Neutrophil (primary cell): ENCODE measurements around the gene TRIM58.

Source experiments
- H3K27ac ChIP-seq: fragments of 200-600 bp; sonication (generic); 2 replicates; pipeline ENCODE4 v1.5.1; 2016; ENCODE audit warnings: mild to moderate bottlenecking, moderate library complexity
- H3K27me3 ChIP-seq: fragments of 200-600 bp; sonication (generic); 2 replicates; pipeline ENCODE4 v1.6.0; 2016; ENCODE audit warnings: mild to moderate bottlenecking
- H3K36me3 ChIP-seq: fragments of 200-600 bp; sonication (generic); 2 replicates; pipeline ENCODE4 v1.5.1; 2017
- H3K4me1 ChIP-seq, 2 experiments: fragments of 200-600 bp in 1 of 2; sonication (generic) in 1 of 2; 1 replicate in 1 of 2; 2 replicates in 1 of 2; pipeline versions ENCODE4 v1.5.1 to v1.6.1; 2013 to 2016; ENCODE audit warnings: low read depth in 1 of 2, low read length in 1 of 2, mild to moderate bottlenecking in 1 of 2, moderate library complexity in 1 of 2; ENCODE audit not compliant: control insufficient read depth in 1 of 2, insufficient read depth in 1 of 2
- H3K4me3 ChIP-seq, 2 experiments: fragments of 200-600 bp in 1 of 2; sonication (generic) in 1 of 2; 1 replicate in 1 of 2; 2 replicates in 1 of 2; pipeline ENCODE4 v1.5.1; 2013 to 2016; ENCODE audit warnings: low read depth in 1 of 2, low read length in 1 of 2, mild to moderate bottlenecking in 1 of 2, moderate library complexity in 1 of 2
- H3K9me3 ChIP-seq: fragments of 200-600 bp; sonication (generic); 2 replicates; pipeline ENCODE4 v1.5.1; 2016
- TF ChIP-seq, protein P1 (sequence below): fragments of 200-600 bp; sonication (generic); IDR thresholded peaks from 2 replicates; pipeline ENCODE4 v1.5.1; 2016; ENCODE audit warnings: antibody characterized with exemption

Gene TRIM58

DNA sequence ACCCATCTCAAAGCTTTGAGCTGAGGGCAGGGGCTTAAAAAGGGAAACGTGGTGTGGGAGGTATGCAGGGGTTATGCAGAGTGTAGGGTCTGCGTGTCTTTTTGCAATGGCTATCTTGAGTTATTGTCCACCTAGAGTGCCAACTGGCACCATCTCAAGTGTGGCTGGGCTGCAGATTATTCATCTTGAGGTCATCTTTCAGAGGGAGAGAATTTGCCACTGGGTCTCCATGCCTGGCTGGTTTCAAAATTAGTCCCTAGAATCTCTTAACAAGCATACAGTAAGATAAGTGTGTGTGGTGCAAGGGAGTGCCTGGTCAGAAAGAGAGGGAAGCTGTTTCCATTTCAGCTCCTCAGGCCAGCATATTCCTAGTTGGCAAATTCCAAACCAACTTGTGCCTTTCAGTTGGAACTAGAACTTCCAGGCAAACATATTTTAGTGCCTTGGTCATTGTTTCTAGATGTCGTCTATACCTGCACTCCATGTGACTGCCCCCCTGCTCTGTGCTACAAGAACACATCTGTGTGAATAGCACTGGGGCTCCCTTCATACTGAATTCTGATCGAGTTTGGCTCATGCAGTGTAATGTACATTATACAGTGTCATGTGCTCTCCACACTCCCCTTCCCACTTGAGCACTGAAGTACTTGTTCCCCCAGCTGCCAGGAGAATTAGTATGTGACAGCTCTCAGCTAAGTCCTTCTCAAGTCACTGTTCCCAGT lies 58.1 kb downstream of the TRIM58 start:
- no peaks in the 10 kb centered on the region for H3K27me3 ChIP-seq
- H3K27ac ChIP-seq, result no peak overlapping the region
- H3K36me3 ChIP-seq, result no peaks in the 10 kb centered on the region
- TF ChIP-seq, protein P1, sequence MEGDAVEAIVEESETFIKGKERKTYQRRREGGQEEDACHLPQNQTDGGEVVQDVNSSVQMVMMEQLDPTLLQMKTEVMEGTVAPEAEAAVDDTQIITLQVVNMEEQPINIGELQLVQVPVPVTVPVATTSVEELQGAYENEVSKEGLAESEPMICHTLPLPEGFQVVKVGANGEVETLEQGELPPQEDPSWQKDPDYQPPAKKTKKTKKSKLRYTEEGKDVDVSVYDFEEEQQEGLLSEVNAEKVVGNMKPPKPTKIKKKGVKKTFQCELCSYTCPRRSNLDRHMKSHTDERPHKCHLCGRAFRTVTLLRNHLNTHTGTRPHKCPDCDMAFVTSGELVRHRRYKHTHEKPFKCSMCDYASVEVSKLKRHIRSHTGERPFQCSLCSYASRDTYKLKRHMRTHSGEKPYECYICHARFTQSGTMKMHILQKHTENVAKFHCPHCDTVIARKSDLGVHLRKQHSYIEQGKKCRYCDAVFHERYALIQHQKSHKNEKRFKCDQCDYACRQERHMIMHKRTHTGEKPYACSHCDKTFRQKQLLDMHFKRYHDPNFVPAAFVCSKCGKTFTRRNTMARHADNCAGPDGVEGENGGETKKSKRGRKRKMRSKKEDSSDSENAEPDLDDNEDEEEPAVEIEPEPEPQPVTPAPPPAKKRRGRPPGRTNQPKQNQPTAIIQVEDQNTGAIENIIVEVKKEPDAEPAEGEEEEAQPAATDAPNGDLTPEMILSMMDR, result no peak
- H3K4me1 ChIP-seq, result no peaks in the 10 kb centered on the region
- H3K4me3 ChIP-seq, result no peak overlapping the region
- H3K9me3 ChIP-seq, result no peaks in the 10 kb centered on the region

DNA sequence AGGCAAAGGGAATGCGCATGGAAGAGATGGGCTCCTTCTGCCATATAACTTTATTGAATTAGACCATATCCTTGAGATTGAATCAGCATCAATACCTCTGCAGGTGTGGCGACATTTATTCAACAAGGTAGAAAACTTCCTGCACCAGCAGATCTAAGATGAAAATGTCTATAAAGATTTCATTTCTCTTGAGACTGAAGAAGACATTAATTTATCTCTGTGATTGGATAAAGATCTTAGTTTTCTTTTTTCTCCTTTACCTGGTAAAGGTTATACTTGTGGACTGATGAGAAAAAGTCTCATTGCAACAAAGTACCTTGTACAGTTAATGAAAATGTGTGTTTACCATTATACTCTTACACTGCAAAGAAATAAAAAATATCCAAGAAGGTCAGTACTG lies 63.0 kb downstream of the TRIM58 start, which contains the start of gene OR2T8:
Gene OR2T8 (plus strand): TSS at position 301 of the 400 bp plus-strand sequence. CDS start 766 bp downstream, outside the sequence.
- H3K9me3 ChIP-seq, result no peaks in the 10 kb centered on the region
- H3K36me3 ChIP-seq, result no peaks in the 10 kb centered on the region
- no peaks in the 10 kb centered on the region for H3K27me3 ChIP-seq
- no peak within 1 kb of the TSS for H3K27ac ChIP-seq
- TF ChIP-seq, protein P1, result no peak
- no peaks in the 10 kb centered on the region for H3K4me1 ChIP-seq
- no peak within 1 kb of the TSS for H3K4me3 ChIP-seq

DNA sequence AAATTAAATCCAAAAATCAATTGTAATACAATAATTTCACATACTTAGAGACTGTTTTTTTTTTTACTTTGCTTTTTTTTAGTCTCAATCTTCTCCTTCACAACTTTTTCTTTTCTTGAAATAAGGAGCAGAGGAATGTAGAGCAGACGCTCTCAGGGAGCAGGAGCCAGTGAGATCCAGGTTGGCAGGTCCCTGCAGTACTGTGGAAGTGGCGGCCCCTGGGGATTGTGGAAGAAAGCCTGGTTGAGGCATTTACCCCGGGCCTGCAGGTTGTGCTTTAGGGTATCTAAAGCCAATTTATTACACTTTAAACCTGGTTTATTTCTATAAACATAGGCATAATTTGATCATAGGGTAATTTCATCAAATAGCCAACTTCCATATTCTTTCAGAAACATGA lies 67.0 kb downstream of the TRIM58 start:
- no peaks in the 10 kb centered on the region for H3K27me3 ChIP-seq
- H3K9me3 ChIP-seq, result no peaks in the 10 kb centered on the region
- TF ChIP-seq, protein P1, result no peak
- H3K27ac ChIP-seq, result no peak overlapping the region
- no peak overlapping the region for H3K4me3 ChIP-seq
- H3K4me1 ChIP-seq, result no peaks in the 10 kb centered on the region
- H3K36me3 ChIP-seq, result no peaks in the 10 kb centered on the region

DNA sequence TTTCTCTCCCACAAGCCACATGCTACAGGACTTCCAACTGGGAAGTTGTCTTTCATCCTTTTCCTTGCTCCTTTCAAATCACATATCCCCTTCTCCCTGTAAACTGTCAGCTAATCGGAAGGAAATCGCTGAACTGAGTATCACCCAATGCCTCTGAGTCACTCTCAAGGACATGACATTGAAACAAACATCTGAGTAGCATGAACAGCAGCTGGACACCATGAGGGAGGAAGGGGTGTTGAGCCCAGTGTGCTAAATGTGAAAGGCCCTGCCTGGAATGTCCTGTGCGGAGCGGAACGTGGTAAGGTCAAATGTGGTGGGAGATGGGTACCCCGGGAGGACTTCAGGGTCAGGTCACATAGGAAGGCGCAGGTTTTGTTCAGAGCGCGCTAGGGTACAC lies 67.9 kb downstream of the TRIM58 start, which contains the start of gene OR2AJ1:
Gene OR2AJ1 (plus strand): TSS at position 22 of the 400 bp plus-strand sequence. CDS start 8,880 bp downstream, outside the sequence.
- Histone ChIP-seq H3K27ac (no peak within 1 kb of the TSS), H3K27me3 (no peaks in the 10 kb centered on the region), H3K4me3 (no peak within 1 kb of the TSS), H3K36me3 (no peaks in the 10 kb centered on the region), H3K9me3 (no peaks in the 10 kb centered on the region), H3K4me1 (no peaks in the 10 kb centered on the region)
- TF ChIP-seq, protein P1, result no peak
